Stimulated activated CD8-positive, alpha-beta memory T cell treated with anti-CD3 and anti-CD28 coated beads, Interleukin-7, amount 100 ng/mL, for 4 hours (primary cell): ENCODE results near the gene DNAJC2.

Source experiments
- DNase-seq, 2 donors: peaks; one replicate each; pipeline ENCODE4 v3.0.0-alpha.2; 2020; ENCODE audit warnings: low read depth in 2 of 2

DNAJC2 gene

GRCh38 chr7:103344453-103345149 lies at the start of gene DNAJC2:
Gene DNAJC2 (minus strand): TSS chr7:103344767. CDS start chr7:103344622, 145 bp downstream.
- peak; percentile 79 to 81 for DNase-seq

- DNase-seq: no peak
Observed at GRCh38 chr7:103391976-103392375, 47.4 kb upstream of the DNAJC2 start.

GRCh38 chr7:103391150-103391549 lies 46.6 kb upstream of the DNAJC2 start:
- no peak for DNase-seq

GRCh38 chr7:103389263-103389662 lies 44.7 kb upstream of the DNAJC2 start:
- no peak for DNase-seq

GRCh38 chr7:103388469-103389140 lies 44.0 kb upstream of the DNAJC2 start:
- no peak for DNase-seq

GRCh38 chr7:103387242-103387641 lies 42.7 kb upstream of the DNAJC2 start:
- no peak for DNase-seq

- DNase-seq: no peak
Observed at GRCh38 chr7:103382032-103382402, 37.5 kb upstream of the DNAJC2 start.

- no peak for DNase-seq
Observed at GRCh38 chr7:103381280-103382031, 36.9 kb upstream of the DNAJC2 start.

- DNase-seq: no peak
Observed at GRCh38 chr7:103380395-103381191, 36.0 kb upstream of the DNAJC2 start.

GRCh38 chr7:103379270-103379975 lies 34.9 kb upstream of the DNAJC2 start:
- no peak for DNase-seq

GRCh38 chr7:103373866-103374643 lies 29.5 kb upstream of the DNAJC2 start:
- DNase-seq: no peak

GRCh38 chr7:103369432-103369831 lies 24.9 kb upstream of the DNAJC2 start:
- no peak for DNase-seq

- no peak for DNase-seq
Observed at GRCh38 chr7:103349805-103350204, 5.2 kb upstream of the DNAJC2 start.

- DNase-seq: no peak
Observed at GRCh38 chr7:103348959-103349358, 4.4 kb upstream of the DNAJC2 start.

GRCh38 chr7:103348452-103348851 lies 3.9 kb upstream of the DNAJC2 start:
- DNase-seq: no peak

- peak; percentile 68 to 75 for DNase-seq
Observed at GRCh38 chr7:103347507-103348267, 3.1 kb upstream of the DNAJC2 start, which contains the start of gene PSMC2. Gene PSMC2 (plus strand): TSS chr7:103347643. CDS start chr7:103347712, 69 bp downstream.

- DNase-seq: no peak
Observed at GRCh38 chr7:103346396-103346795, 1.8 kb upstream of the DNAJC2 start.

GRCh38 chr7:103343758-103344452 lies 662 bp downstream of the DNAJC2 start:
- DNase-seq: peak; percentile 24 to 35

GRCh38 chr7:103343332-103343731 lies 1.2 kb downstream of the DNAJC2 start:
- DNase-seq: no peak
